D721Med (cell line): ENCODE results near the gene PPP2R2D.

Experiments
- DNase-seq: peaks from one replicate; pipeline ENCODE4 v3.0.0; 2011; ENCODE audit warnings: low spot score; ENCODE audit not compliant: insufficient read length
- FAIRE-seq: peaks from 2 replicates; lab custom pipeline; 2011; peaks lifted over from hg19 to GRCh38; lab: Jason Lieb, UNC
- CTCF ChIP-seq: IDR thresholded peaks from 2 replicates; pipeline ENCODE4 v1.5.1; 2012; ENCODE audit warnings: mild to moderate bottlenecking, control low read depth; ENCODE audit not compliant: insufficient read depth; ENCODE audit errors: missing control alignments

Gene PPP2R2D

GRCh38 chr10:131955591-131956340, 55.0 kb downstream of the PPP2R2D start:
- TF ChIP-seq CTCF: no peak
- FAIRE-seq (no peak), DNase-seq (no peak)

- TF ChIP-seq CTCF: no peak
- FAIRE-seq: no peak
- DNase-seq: no peak
Observed at GRCh38 chr10:131959841-131960240, 59.0 kb downstream of the PPP2R2D start.

GRCh38 chr10:131960631-131961046, 59.8 kb downstream of the PPP2R2D start:
- no peak for FAIRE-seq

GRCh38 chr10:131961047-131961776, 60.4 kb downstream of the PPP2R2D start:
- no peak for FAIRE-seq
- no peak for DNase-seq
- no peak for TF ChIP-seq CTCF

More at GRCh38 chr10:131960631-131961046, 59.8 kb downstream of the PPP2R2D start:
- TF ChIP-seq CTCF: no peak
- no peak for DNase-seq

GRCh38 chr10:131961777-131962662, 61.2 kb downstream of the PPP2R2D start:
- DNase-seq: no peak
- FAIRE-seq: no peak
- TF ChIP-seq CTCF: no peak

GRCh38 chr10:131963350-131963749, 62.5 kb downstream of the PPP2R2D start:
- TF ChIP-seq CTCF: no peak
- FAIRE-seq: no peak
- DNase-seq: no peak
